Endothelial cell (in vitro differentiated cells): ENCODE results near the gene ITPRIPL1. TPM values are rescaled to one million over a fixed set of nuclear protein-coding genes. Genes with fewer than 3 reads are reported as not detected.

Experiments
- DNase-seq: peaks from one replicate; pipeline ENCODE4 v3.0.0; 2021; ENCODE audit warnings: low spot score
- H3K27ac Mint-ChIP-seq: one replicate; pipeline ENCODE4 v1.8.0; 2021; ENCODE audit warnings: mixed read lengths, inconsistent platforms; ENCODE audit not compliant: unreplicated experiment
- H3K27me3 Mint-ChIP-seq: one replicate; pipeline ENCODE4 v1.8.0; 2021; ENCODE audit warnings: mild to moderate bottlenecking, moderate library complexity, mixed read lengths, inconsistent platforms; ENCODE audit not compliant: unreplicated experiment
- H3K36me3 Mint-ChIP-seq: one replicate; pipeline ENCODE4 v1.8.0; 2021; ENCODE audit warnings: mild to moderate bottlenecking, low read depth, mixed read lengths, inconsistent platforms; ENCODE audit not compliant: unreplicated experiment
- H3K4me1 Mint-ChIP-seq: one replicate; pipeline ENCODE4 v1.8.0; 2021; ENCODE audit warnings: mild to moderate bottlenecking, mixed read lengths, inconsistent platforms; ENCODE audit not compliant: unreplicated experiment
- H3K4me3 Mint-ChIP-seq: one replicate; pipeline ENCODE4 v1.8.0; 2021; ENCODE audit warnings: mild to moderate bottlenecking, mixed read lengths, inconsistent platforms; ENCODE audit not compliant: unreplicated experiment
- H3K9me3 Mint-ChIP-seq: one replicate; pipeline ENCODE4 v1.8.0; 2021; ENCODE audit warnings: mixed read lengths, inconsistent platforms; ENCODE audit not compliant: unreplicated experiment
- total RNA-seq: library from RNA; stranded (reverse); fragmentation: NEBNext Ultra II Directional; extraction: Animal tissue kit (Norgen Biotek cat#: 25700); gene quantifications from one replicate; pipeline ENCODE4 v1.2.1, GENCODE V29; 2021; ENCODE audit not compliant: unreplicated experiment
- TF ChIP-seq, protein P1 (sequence below): fragments of 200-600 bp; sonication (generic); IDR thresholded peaks from one replicate; pipeline ENCODE4 v1.5.0; 2021; ENCODE audit warnings: antibody characterized with exemption; ENCODE audit not compliant: unreplicated experiment

ITPRIPL1 gene
- total RNA-seq, 1 donor from 2014 or later, result 1.8 TPM

GRCh38 chr2:96336873-96337272 is 11.8 kb downstream of the ITPRIPL1 start:
- TF ChIP-seq, protein P1, sequence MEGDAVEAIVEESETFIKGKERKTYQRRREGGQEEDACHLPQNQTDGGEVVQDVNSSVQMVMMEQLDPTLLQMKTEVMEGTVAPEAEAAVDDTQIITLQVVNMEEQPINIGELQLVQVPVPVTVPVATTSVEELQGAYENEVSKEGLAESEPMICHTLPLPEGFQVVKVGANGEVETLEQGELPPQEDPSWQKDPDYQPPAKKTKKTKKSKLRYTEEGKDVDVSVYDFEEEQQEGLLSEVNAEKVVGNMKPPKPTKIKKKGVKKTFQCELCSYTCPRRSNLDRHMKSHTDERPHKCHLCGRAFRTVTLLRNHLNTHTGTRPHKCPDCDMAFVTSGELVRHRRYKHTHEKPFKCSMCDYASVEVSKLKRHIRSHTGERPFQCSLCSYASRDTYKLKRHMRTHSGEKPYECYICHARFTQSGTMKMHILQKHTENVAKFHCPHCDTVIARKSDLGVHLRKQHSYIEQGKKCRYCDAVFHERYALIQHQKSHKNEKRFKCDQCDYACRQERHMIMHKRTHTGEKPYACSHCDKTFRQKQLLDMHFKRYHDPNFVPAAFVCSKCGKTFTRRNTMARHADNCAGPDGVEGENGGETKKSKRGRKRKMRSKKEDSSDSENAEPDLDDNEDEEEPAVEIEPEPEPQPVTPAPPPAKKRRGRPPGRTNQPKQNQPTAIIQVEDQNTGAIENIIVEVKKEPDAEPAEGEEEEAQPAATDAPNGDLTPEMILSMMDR, result no peak
- Mint-ChIP-seq H3K4me3 (no peak overlapping the region), H3K4me1 (peaks cover 19% of the 10 kb centered on the region), H3K27me3 (no peaks in the 10 kb centered on the region), H3K27ac (peak overlapping the region; percentile 10), H3K9me3 (no peaks in the 10 kb centered on the region), H3K36me3 (no peaks in the 10 kb centered on the region)
- no peak for DNase-seq

DNA sequence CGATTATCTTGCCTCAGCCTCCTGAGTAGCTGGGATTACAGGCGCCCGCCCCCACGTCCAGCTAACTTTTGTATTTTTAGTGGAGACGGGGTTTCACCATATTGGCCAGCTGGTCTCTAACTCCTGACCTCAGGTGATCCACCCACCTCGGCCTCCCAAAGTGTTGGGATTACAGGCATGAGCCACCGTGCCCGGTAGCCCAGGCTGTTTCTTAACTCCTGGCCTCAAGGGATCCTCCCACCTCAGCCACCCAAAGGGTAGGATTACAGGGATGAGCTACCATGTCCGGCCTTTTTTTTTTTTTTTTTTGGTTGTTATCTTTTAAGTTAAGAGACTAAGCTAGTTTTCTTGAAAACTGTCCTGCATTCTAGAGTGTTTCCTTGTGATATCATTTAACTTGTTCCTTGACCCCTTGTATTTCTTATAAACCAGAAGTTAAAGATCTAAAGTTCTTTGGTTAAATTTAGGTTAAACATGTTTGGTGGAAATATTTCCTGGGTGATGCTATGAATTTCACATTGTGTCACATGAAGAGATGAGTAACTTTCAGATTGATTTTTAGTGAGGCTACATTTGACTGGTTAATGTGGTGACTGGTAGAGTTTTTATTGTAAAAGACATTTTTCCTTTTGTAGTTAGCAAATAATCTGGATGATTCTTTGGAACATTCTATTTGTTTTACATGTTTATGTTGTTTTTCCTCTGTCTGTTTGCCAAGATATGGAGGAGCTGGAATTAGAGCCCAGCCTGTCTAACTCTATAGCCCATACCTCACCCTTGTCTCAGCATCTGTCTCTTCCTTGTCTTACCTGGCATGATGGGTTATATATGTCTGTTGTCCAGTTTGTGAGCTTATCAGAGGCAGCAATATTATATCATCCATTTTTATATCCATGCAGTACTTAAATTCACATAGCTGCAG is 15.6 kb downstream of the ITPRIPL1 start:
- no peaks in the 10 kb centered on the region for H3K9me3 Mint-ChIP-seq
- H3K27ac Mint-ChIP-seq, result no peak overlapping the region
- peaks cover 13% of the 10 kb centered on the region for H3K4me1 Mint-ChIP-seq
- no peak overlapping the region for H3K4me3 Mint-ChIP-seq
- TF ChIP-seq, protein P1, result no peak
- no peaks in the 10 kb centered on the region for H3K27me3 Mint-ChIP-seq
- H3K36me3 Mint-ChIP-seq, result no peaks in the 10 kb centered on the region
- DNase-seq, result no peak

GRCh38 chr2:96341641-96342040 is 16.5 kb downstream of the ITPRIPL1 start:
- Mint-ChIP-seq H3K4me1 (peaks cover 6% of the 10 kb centered on the region), H3K36me3 (no peaks in the 10 kb centered on the region), H3K27ac (no peak overlapping the region), H3K9me3 (no peaks in the 10 kb centered on the region), H3K27me3 (no peaks in the 10 kb centered on the region), H3K4me3 (no peak overlapping the region)
- no peak for DNase-seq
- TF ChIP-seq, protein P1, result no peak

DNA sequence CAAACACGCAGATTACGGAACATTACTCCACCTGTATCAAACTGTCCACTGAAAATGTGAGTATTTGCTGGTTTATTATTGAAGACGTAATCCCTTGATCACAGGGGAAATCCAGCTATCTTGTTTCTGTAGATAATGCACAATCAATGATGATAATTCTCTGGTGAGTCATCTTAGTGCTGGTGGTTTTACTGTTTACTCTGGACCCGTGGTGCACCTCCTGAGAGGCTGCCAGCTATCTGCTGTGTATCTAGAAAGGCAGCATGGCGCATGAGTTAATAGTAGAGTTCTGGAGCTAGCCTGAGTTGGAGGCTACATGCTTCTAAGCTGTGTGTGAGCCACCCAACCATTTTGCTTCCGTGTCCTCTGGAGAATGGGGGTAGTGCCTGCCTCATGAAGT is 17.0 kb downstream of the ITPRIPL1 start:
- Mint-ChIP-seq H3K9me3 (no peaks in the 10 kb centered on the region), H3K27me3 (no peaks in the 10 kb centered on the region), H3K4me1 (peaks cover 2% of the 10 kb centered on the region), H3K27ac (no peak overlapping the region), H3K36me3 (no peaks in the 10 kb centered on the region), H3K4me3 (no peak overlapping the region)
- TF ChIP-seq, protein P1, result no peak
- no peak for DNase-seq

DNA sequence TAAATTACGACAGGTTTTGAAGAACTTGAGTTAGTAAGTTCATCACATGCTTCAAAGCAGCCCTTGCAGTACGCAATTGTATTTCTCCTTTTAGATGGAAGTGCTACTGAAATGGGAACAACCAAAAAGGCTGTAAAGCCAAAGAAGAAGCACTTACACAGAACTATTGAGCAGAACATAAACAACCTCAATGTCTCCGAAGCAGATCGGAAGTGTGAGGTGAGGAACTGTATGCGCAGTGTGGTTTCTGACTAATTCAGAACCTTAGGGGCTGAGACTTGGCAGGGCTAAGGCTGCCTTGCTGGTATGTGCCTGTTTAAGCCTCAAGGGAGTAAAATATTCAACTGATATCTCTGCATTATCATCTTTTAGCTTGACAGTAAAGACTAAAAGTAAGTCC is 18.9 kb downstream of the ITPRIPL1 start:
- no peaks in the 10 kb centered on the region for H3K36me3 Mint-ChIP-seq
- H3K27me3 Mint-ChIP-seq, result no peaks in the 10 kb centered on the region
- H3K4me3 Mint-ChIP-seq, result no peak overlapping the region
- H3K27ac Mint-ChIP-seq, result no peak overlapping the region
- TF ChIP-seq, protein P1, result no peak
- H3K4me1 Mint-ChIP-seq, result no peaks in the 10 kb centered on the region
- DNase-seq, result no peak
- H3K9me3 Mint-ChIP-seq, result no peaks in the 10 kb centered on the region
